Osteocyte (in vitro differentiated cells): ENCODE measurements around the gene RIMBP2. TPM values are rescaled to one million over a fixed set of nuclear protein-coding genes. Genes with fewer than 3 reads are reported as not detected.

Source experiments
- DNase-seq: peaks from one replicate; pipeline ENCODE4 v3.0.0; 2021; ENCODE audit warnings: mixed read lengths; ENCODE audit not compliant: unreplicated experiment; ENCODE audit errors: extremely low spot score
- H3K27ac Mint-ChIP-seq: one replicate; pipeline ENCODE4 v1.8.0; 2021; ENCODE audit warnings: mild to moderate bottlenecking, mixed read lengths; ENCODE audit not compliant: unreplicated experiment
- H3K27me3 Mint-ChIP-seq: one replicate; pipeline ENCODE4 v1.8.0; 2021; ENCODE audit warnings: mixed read lengths; ENCODE audit not compliant: unreplicated experiment
- H3K36me3 Mint-ChIP-seq: one replicate; pipeline ENCODE4 v1.8.0; 2021; ENCODE audit warnings: mixed read lengths; ENCODE audit not compliant: unreplicated experiment
- H3K4me1 Mint-ChIP-seq: one replicate; pipeline ENCODE4 v1.8.0; 2021; ENCODE audit warnings: mixed read lengths; ENCODE audit not compliant: unreplicated experiment
- H3K4me3 Mint-ChIP-seq: one replicate; pipeline ENCODE4 v1.8.0; 2021; ENCODE audit warnings: mild to moderate bottlenecking, moderate library complexity, mixed read lengths; ENCODE audit not compliant: unreplicated experiment
- H3K9me3 Mint-ChIP-seq: one replicate; pipeline ENCODE4 v1.8.0; 2021; ENCODE audit warnings: mixed read lengths; ENCODE audit not compliant: unreplicated experiment
- CTCF ChIP-seq: fragments of 200-600 bp; sonication (generic); IDR thresholded peaks from 2 replicates; pipeline ENCODE4 v1.5.0; 2021; ENCODE audit warnings: antibody characterized with exemption, mild to moderate bottlenecking, moderate library complexity
- total RNA-seq: library from RNA; stranded (reverse); gene quantifications from 2 replicates; pipeline ENCODE4 v1.2.1, GENCODE V29; 2021

The RIMBP2 gene
- total RNA-seq, 1 donor from 2014 or later, result 0.13 TPM

- Mint-ChIP-seq H3K27ac (no peak overlapping the region), H3K9me3 (no peaks in the 10 kb centered on the region), H3K36me3 (no peaks in the 10 kb centered on the region), H3K4me3 (no peak overlapping the region), H3K27me3 (no peaks in the 10 kb centered on the region), H3K4me1 (no peaks in the 10 kb centered on the region)
- TF ChIP-seq CTCF, result no peak
- DNase-seq, result no peak
Observed at GRCh38 chr12:130655881-130656280, 60.2 kb downstream of the RIMBP2 start.

GRCh38 chr12:130655010-130655409, 61.1 kb downstream of the RIMBP2 start:
- Mint-ChIP-seq H3K36me3 (no peaks in the 10 kb centered on the region), H3K4me3 (no peak overlapping the region), H3K4me1 (no peaks in the 10 kb centered on the region), H3K27me3 (no peaks in the 10 kb centered on the region), H3K9me3 (no peaks in the 10 kb centered on the region), H3K27ac (no peak overlapping the region)
- TF ChIP-seq CTCF, result no peak
- DNase-seq, result no peak

GRCh38 chr12:130651188-130651959, 64.7 kb downstream of the RIMBP2 start:
- no peaks in the 10 kb centered on the region for H3K36me3 Mint-ChIP-seq
- DNase-seq, result no peak
- H3K27me3 Mint-ChIP-seq, result no peaks in the 10 kb centered on the region
- TF ChIP-seq CTCF, result no peak
- no peak overlapping the region for H3K27ac Mint-ChIP-seq
- no peaks in the 10 kb centered on the region for H3K9me3 Mint-ChIP-seq
- no peaks in the 10 kb centered on the region for H3K4me1 Mint-ChIP-seq
- no peak overlapping the region for H3K4me3 Mint-ChIP-seq

- H3K4me1 Mint-ChIP-seq, result no peaks in the 10 kb centered on the region
- no peak for DNase-seq
- H3K4me3 Mint-ChIP-seq, result no peak overlapping the region
- H3K27me3 Mint-ChIP-seq, result no peaks in the 10 kb centered on the region
- TF ChIP-seq CTCF, result no peak
- H3K9me3 Mint-ChIP-seq, result no peaks in the 10 kb centered on the region
- no peak overlapping the region for H3K27ac Mint-ChIP-seq
- H3K36me3 Mint-ChIP-seq, result no peaks in the 10 kb centered on the region
Observed at GRCh38 chr12:130650131-130650530, 66.0 kb downstream of the RIMBP2 start.

GRCh38 chr12:130649101-130650045, 66.7 kb downstream of the RIMBP2 start:
- no peak overlapping the region for H3K4me3 Mint-ChIP-seq
- TF ChIP-seq CTCF, result no peak
- H3K9me3 Mint-ChIP-seq, result no peaks in the 10 kb centered on the region
- no peaks in the 10 kb centered on the region for H3K36me3 Mint-ChIP-seq
- H3K4me1 Mint-ChIP-seq, result no peaks in the 10 kb centered on the region
- no peaks in the 10 kb centered on the region for H3K27me3 Mint-ChIP-seq
- DNase-seq, result no peak
- no peak overlapping the region for H3K27ac Mint-ChIP-seq
